ENCODE results near the gene CCNB1. TPM values are rescaled to one million over a fixed set of nuclear protein-coding genes. Genes with fewer than 3 reads are reported as not detected.
"Not testable (repeated sequence)": the region's sequence is repeated elsewhere in the genome, so short reads cannot be mapped to it uniquely, and the experiment has no call there.

The CCNB1 gene
- total RNA-seq, result 10 to 100 TPM; 13.2 to 28.3 TPM
- long read RNA-seq, transcript CCNB1-201 (9 exons, 2,169 nt), result major isoform, 67 of 81 reads
- long read RNA-seq, partial matches to known transcripts, result 8 of 81 reads
- long read RNA-seq, other reads (novel, unspliced or antisense), result 6 of 81 reads

- DNase-seq (peak; percentile 98 to 99), ATAC-seq (peak; percentile 100)
- intact Hi-C loops (cut with DNase I, micrococcal nuclease), result no loop called here
Measured at GRCh38 chr5:69166686-69167492, at the start of gene CCNB1. Gene CCNB1 (plus strand): TSS chr5:69167150. CDS start chr5:69167263, 113 bp downstream.

GRCh38 chr5:69129413-69129812 lies 37.5 kb upstream of the CCNB1 start:
- intact Hi-C loops (cut with DNase I, micrococcal nuclease), result no loop called here
- ATAC-seq, result no peak
- DNase-seq, result no peak

GRCh38 chr5:69130241-69130640 lies 36.7 kb upstream of the CCNB1 start:
- DNase-seq (no peak), ATAC-seq (no peak)
- intact Hi-C loops (cut with DNase I, micrococcal nuclease), result no loop called here

- intact Hi-C loops (cut with DNase I, micrococcal nuclease), result no loop called here
- no peak for DNase-seq
- ATAC-seq, result no peak
Measured at GRCh38 chr5:69131304-69131703, 35.6 kb upstream of the CCNB1 start.

GRCh38 chr5:69134126-69134525 lies 32.8 kb upstream of the CCNB1 start:
- ATAC-seq (no peak), DNase-seq (no peak)
- intact Hi-C loops (cut with DNase I, micrococcal nuclease), result no loop called here

- DNase-seq (no peak), ATAC-seq (no peak)
- intact Hi-C loops (cut with DNase I, micrococcal nuclease), result no loop called here
Measured at GRCh38 chr5:69136293-69136692, 30.7 kb upstream of the CCNB1 start.

GRCh38 chr5:69137208-69137607 lies 29.7 kb upstream of the CCNB1 start:
- ATAC-seq; intact Hi-C loops (cut with DNase I, micrococcal nuclease): not testable (repeated sequence)

GRCh38 chr5:69137807-69138206 lies 29.1 kb upstream of the CCNB1 start:
- ATAC-seq, result no peak
- DNase-seq, result no peak
- intact Hi-C loops (cut with DNase I, micrococcal nuclease), result no loop called here

More at GRCh38 chr5:69137208-69137607, 29.7 kb upstream of the CCNB1 start:
- not testable (repeated sequence) for DNase-seq

- ATAC-seq (no peak), DNase-seq (no peak)
- intact Hi-C loops (cut with DNase I, micrococcal nuclease), result no loop called here
Measured at GRCh38 chr5:69138766-69139165, 28.2 kb upstream of the CCNB1 start.

- ATAC-seq; intact Hi-C loops (cut with DNase I, micrococcal nuclease); DNase-seq: not testable (repeated sequence)
Measured at GRCh38 chr5:69140239-69140638, 26.7 kb upstream of the CCNB1 start.

- intact Hi-C loops (cut with DNase I, micrococcal nuclease), result no loop called here
- DNase-seq, result no peak
- ATAC-seq, result no peak
Measured at GRCh38 chr5:69140827-69141226, 26.1 kb upstream of the CCNB1 start.

GRCh38 chr5:69148576-69148975 lies 18.4 kb upstream of the CCNB1 start:
- ATAC-seq; DNase-seq; intact Hi-C loops (cut with DNase I, micrococcal nuclease): not testable (repeated sequence)

- DNase-seq (no peak), ATAC-seq (no peak)
- intact Hi-C loops (cut with DNase I, micrococcal nuclease), result no loop called here
Measured at GRCh38 chr5:69148981-69149675, 17.8 kb upstream of the CCNB1 start.

- DNase-seq (no peak), ATAC-seq (no peak)
- intact Hi-C loops (cut with DNase I, micrococcal nuclease), result no loop called here
Measured at GRCh38 chr5:69149676-69150010, 17.3 kb upstream of the CCNB1 start.

GRCh38 chr5:69152731-69153130 lies 14.2 kb upstream of the CCNB1 start:
- DNase-seq, result no peak
- no peak for ATAC-seq
- intact Hi-C loops (cut with DNase I, micrococcal nuclease), result no loop called here

- DNase-seq (no peak), ATAC-seq (no peak)
- intact Hi-C loops (cut with DNase I, micrococcal nuclease), result no loop called here
Measured at GRCh38 chr5:69156456-69156855, 10.5 kb upstream of the CCNB1 start.

GRCh38 chr5:69158039-69158438 lies 8.9 kb upstream of the CCNB1 start:
- DNase-seq, result no peak
- intact Hi-C loops (cut with DNase I, micrococcal nuclease), result no loop called here
- ATAC-seq, result no peak

- ATAC-seq, result no peak
- intact Hi-C loops (cut with DNase I, micrococcal nuclease), result no loop called here
- DNase-seq, result no peak
Measured at GRCh38 chr5:69160651-69161050, 6.3 kb upstream of the CCNB1 start.

GRCh38 chr5:69167493-69167855 lies 524 bp downstream of the CCNB1 start:
- intact Hi-C loops (cut with DNase I, micrococcal nuclease), result no loop called here
- ATAC-seq (no peak), DNase-seq (no peak)

- ATAC-seq (no peak), DNase-seq (no peak)
- intact Hi-C loops (cut with DNase I, micrococcal nuclease), result no loop called here
Measured at GRCh38 chr5:69167929-69168328, 979 bp downstream of the CCNB1 start.

Data from left colon (tissue), 2 donors.